Stimulated activated CD4-positive, alpha-beta T cell treated with anti-CD3 and anti-CD28 coated beads, Interleukin-15, amount 100 ng/mL, for 48 hours (primary cell): ENCODE results near the gene PPM1G.

Source experiments
- DNase-seq, 2 donors: peaks; one replicate each; pipeline ENCODE4 v3.0.0-alpha.2; 2020; ENCODE audit warnings: low read depth in 2 of 2

PPM1G gene

DNA sequence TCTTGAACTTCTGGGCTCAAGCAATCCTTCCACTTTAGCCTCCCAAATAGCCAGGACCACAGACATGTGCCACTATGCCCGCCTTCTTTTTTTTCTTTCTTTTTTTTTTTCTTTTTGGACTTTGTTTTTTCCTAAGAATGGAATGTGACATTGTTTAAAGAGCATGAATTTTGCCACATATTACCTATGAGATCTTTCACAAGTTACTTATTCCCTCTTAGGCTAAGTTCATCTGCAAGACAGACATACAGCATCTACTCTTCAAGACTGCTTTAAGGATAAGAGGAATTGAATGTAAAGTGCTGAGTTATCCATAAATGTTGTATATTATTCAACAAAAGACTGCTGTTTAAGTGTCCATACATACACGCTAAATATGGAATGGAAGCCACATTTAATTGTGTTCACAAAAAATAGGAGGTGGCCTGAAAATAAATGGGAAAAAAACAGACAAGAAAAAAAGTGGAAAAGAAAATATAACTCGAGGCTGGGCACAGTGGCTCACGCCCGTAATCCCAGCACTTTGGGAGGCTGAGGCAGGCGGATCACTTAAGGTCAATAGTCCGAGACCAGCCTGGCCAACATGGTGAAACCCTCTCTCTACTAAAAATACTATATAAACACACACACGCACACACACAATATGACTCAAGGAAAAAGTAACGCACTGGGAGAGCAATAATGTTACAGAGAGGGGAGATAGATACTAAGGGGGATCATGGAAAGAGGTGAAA, 3.2 kb upstream of the PPM1G start:
- no peak for DNase-seq

DNA sequence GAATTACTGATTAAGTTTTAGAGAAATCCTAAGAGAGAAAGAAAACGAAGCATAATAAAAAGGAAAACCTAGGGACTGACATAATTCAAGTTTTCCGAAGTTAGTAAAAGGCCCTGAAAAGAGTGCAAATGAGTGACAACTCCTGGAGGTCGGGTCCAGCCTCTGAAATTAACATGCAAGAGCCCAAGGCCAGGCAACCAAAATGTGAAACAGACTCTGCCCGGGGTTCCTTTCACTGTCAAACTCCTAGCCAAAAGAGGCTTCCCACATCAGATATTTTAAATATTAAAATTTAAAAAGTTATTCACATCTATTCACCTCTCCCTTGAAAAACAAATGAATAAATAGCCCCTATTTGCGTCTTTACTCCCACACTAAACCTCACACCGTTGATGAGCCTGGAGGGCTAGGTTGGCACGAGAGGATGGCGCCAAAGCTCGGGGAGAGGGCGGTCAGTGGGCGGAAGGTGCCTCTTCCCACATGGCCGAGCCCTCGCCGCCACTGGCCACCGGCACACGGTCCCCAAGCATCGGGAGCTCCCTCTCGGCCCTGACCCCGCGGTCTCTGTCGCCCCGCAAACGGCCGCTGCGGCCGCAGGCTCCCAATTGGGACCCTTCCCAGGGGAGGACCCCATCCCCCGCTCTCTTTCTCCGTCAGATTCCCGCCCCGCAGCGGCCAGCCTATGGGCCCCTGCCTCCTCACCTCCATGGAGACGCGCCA, 630 bp downstream of the PPM1G start:
- DNase-seq: no peak

DNA sequence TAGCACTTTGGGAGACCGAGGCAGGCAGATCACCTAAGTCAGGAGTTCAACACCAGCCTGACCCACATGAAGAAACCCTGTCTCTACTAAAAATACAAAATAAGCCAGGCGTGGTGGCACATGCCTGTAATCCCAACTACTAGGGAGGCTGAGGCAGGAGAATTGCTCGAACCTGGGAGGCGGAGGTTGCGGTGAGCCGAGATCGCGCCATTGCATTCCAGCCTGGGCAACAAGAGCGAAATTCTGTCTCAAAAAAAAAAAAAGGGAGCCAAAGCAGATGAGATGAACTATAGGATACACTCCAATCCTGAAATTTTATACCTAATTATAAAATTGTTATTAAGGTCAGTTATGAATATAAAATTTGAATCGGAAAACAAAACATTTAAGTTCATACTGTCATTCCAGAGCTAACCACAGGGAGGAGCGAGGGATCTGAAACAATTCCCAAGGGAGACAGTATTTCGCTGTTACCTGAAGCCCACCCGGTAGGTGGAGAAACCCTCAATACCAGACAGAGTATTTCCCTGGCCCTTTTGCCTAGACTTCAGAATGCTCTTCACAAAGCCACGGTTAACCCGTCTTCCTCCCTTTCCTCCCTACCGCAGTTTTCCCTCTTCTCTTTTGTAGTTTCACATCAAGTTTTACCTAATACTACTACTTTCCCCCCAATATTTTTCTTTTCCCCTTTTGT, 1.4 kb downstream of the PPM1G start:
- no peak for DNase-seq

GRCh38 chr2:27400348-27401135, 8.8 kb downstream of the PPM1G start:
- no peak for DNase-seq

- DNase-seq: no peak
Observed at GRCh38 chr2:27398962-27399361, 10.4 kb downstream of the PPM1G start.

DNA sequence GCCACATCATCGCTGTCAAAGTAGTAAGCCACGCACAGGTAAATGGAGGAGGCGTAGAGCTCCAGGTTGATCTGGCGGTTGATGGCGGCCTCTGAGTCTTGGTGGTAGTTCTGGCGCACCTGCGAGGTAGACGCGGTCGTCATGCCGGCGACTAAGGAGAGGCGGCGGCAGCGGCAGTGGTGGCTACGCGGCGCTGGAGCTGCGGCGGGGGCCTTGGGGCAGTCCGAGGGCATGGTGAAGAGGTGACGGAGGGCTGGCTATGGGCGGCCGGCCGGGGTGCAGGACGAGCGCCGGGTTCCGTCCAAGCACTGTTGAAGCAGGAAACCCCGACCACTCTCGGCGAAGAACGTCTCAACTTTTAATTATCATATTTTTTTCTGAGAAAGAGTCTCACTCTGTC, 16.2 kb downstream of the PPM1G start:
- no peak for DNase-seq

- no peak for DNase-seq
Observed at GRCh38 chr2:27390822-27391679, 18.3 kb downstream of the PPM1G start.

- no peak for DNase-seq
Observed at GRCh38 chr2:27381577-27382181, 27.7 kb downstream of the PPM1G start.

GRCh38 chr2:27380626-27381545, 28.5 kb downstream of the PPM1G start, which contains the start of gene ZNF513:
TSS of gene ZNF513 (minus strand) at chr2:27380734. CDS start at chr2:27380526, 208 bp downstream.
- peak; percentile 81 to 86 for DNase-seq

DNA sequence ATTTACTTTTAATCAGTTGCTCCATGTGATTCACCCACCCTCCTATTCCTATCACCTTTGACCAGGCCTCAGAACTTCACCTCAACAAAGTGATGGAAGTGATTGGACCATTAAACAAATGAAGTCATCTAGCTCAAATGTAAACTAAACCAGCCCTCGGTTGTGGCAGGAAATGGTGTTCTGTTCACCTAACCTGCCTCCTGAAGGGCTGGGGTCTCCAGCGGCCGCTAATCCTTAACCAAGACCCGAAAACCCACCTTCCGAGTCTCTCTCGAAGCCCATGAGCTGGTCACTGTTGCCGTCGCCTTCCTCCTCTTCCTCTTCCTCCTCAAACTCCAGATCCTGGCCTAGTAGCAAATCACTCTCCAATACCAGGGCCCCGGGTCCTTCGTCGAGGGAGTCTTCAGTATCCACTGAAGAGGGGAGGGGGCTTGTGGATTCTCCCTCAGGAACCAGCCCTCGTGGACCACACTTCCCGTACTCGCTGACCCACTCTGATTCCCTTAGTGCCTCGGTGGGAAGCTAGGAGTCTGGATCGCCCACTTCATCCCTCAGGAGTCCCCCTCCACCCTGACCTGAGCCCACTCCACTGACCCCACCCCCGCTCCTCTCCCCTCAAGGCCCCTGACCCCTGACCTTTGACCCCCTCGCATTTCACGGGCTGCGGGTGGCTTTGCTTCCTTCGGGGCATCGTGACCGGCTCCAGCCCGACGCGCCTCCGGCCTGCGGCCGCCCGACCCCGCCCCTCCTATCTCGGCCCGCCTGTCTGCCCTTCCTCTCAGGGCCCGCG, 29.4 kb downstream of the PPM1G start:
- peak in 1 of 2 donors; percentile 26 for DNase-seq

DNA sequence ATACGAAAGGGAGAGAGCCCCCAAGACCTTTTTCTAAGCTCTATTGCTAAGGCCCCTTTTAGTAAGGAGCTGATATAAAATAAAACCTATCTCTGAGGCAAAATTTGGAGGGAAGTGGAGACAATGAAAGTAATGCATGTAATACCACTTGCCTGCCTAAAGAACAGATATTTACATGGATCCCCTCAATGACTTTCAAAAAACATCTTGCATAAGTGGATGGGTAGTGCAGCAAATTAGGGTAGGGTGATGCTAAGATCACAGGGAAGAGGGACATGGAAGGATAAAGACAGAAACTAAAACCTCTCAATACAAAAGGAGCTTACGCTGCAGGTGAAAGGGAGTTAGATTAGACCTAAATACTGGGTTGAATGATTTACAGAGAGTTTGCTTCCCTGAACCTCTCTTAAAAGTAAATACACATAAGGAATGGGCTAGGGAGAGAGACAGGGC, 30.0 kb downstream of the PPM1G start:
- no peak for DNase-seq

GRCh38 chr2:27378809-27379290, 30.5 kb downstream of the PPM1G start:
- no peak for DNase-seq

DNA sequence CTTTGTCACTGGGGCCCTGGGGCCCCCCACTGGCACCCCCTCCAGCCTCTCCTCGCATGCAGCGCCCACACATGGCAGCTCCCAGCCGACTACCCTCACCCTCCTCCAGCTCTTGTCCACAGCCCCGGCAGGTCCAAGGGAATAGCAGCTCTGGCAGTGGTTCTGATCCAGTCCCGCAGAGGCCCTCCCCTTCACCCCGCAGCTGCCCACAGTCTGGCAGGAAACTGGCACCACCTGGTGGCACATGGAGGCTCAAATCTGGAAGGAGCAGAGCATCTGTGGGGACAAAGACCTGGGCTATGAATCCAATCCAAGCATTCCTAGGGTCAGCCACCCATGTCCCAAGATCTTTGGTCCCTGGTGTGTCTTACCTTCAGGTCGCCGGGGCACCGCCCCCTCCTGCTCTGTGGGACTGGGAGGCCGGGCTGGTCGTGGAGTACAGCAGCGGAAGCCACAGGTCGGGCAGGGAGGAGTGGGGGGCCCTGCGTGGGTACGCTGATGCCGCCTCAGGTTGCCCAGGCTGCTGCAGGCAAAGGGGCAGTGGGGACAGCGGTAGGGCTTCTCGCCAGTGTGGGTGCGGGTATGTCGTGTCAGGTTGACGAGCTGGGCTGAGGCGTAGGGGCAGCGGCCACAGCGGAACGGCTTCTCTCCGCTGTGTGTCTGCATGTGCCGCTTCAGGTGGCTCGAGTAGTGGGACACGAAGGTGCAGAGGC, 31.1 kb downstream of the PPM1G start:
- no peak for DNase-seq

DNA sequence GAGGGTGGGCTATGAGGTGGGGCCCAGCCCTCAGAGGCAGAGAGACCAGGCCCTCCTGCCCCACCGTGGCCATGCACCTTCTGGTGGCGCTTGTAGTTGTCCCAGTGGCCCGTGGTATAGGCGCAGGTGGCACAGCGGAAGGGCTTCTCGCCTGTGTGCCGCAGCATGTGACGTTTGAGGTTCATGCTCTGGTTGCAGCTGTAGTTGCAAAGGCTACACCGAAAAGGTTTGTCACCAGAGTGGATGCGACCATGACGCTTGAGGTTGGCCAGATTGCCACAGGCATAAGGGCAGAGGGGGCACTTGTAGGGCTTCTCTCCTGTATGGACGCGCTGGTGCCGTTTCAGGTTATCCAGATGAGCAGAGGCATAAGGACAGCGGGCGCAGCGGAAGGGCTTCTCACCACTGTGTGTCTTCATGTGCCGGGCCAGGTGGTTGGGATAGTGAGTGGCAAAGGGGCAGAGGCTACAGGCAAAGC, 31.7 kb downstream of the PPM1G start:
- DNase-seq: no peak

GRCh38 chr2:27376866-27377617, 32.3 kb downstream of the PPM1G start:
- DNase-seq: no peak

GRCh38 chr2:27376151-27376865, 33.1 kb downstream of the PPM1G start:
- no peak for DNase-seq
